Glutamatergic neuron (in vitro differentiated cells): Measurements from ENCODE around the gene GSPT1. TPM values are rescaled to one million over a fixed set of nuclear protein-coding genes. Genes with fewer than 3 reads are reported as not detected.
"Not testable (repeated sequence)": the region's sequence is repeated elsewhere in the genome, so short reads cannot be mapped to it uniquely, and the experiment has no call there.

ENCODE experiments used
- DNase-seq: peaks from one replicate; pipeline ENCODE4 v3.0.0; 2022
- H3K27ac Mint-ChIP-seq: one replicate; pipeline ENCODE4 v1.8.0; 2020; ENCODE audit warnings: mild to moderate bottlenecking, mixed read lengths, inconsistent platforms; ENCODE audit not compliant: unreplicated experiment
- H3K27me3 Mint-ChIP-seq: one replicate; pipeline ENCODE4 v1.8.0; 2020; ENCODE audit warnings: mild to moderate bottlenecking, moderate library complexity, mixed read lengths, inconsistent platforms; ENCODE audit not compliant: unreplicated experiment
- H3K36me3 Mint-ChIP-seq: one replicate; pipeline ENCODE4 v1.8.0; 2020; ENCODE audit warnings: mild to moderate bottlenecking, mixed read lengths, inconsistent platforms; ENCODE audit not compliant: unreplicated experiment
- H3K4me1 Mint-ChIP-seq: one replicate; pipeline ENCODE4 v1.8.0; 2020; ENCODE audit warnings: mild to moderate bottlenecking, low read depth, mixed read lengths, inconsistent platforms; ENCODE audit not compliant: unreplicated experiment
- H3K4me3 Mint-ChIP-seq: one replicate; pipeline ENCODE4 v1.8.0; 2020; ENCODE audit warnings: mild to moderate bottlenecking, mixed read lengths, inconsistent platforms; ENCODE audit not compliant: unreplicated experiment
- H3K9me3 Mint-ChIP-seq: one replicate; pipeline ENCODE4 v1.8.0; 2020; ENCODE audit warnings: mild to moderate bottlenecking, moderate library complexity, mixed read lengths, inconsistent platforms; ENCODE audit not compliant: unreplicated experiment
- total RNA-seq: library from RNA; stranded (reverse); fragmentation: NEBNext Ultra II Directional; extraction: Animal tissue kit (Norgen Biotek cat#: 25700); gene quantifications from one replicate; pipeline ENCODE4 v1.2.1, GENCODE V29; 2021; ENCODE audit not compliant: unreplicated experiment
- TF ChIP-seq, protein P1 (sequence below): fragments of 200-600 bp; sonication (generic); IDR thresholded peaks from one replicate; pipeline ENCODE4 v1.5.0; 2021; ENCODE audit not compliant: partially characterized antibody, unreplicated experiment

The GSPT1 gene
- total RNA-seq, 1 donor from 2014 or later, result 117 TPM

DNA sequence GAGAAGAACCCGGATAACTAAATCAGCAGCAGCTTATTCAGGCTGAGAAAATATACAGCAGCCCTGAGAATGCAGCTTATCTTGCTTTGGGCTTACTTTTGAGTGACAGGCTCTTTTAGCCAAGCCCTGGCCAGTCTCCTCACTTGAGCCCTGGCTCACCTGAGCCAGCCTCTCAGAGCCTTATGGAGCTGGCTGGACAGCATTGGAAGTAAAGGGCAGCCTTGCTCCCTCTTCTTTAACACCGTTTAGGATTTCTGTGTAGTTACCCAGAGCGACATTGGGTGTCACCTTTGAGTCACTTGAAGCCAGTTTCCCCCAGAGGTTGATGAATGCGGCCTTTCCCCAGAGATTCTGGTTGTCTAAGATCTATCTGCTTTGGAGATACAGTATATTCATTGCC lies 33.8 kb upstream of the GSPT1 start:
- Mint-ChIP-seq H3K4me1 (no peaks in the 10 kb centered on the region), H3K27me3 (no peaks in the 10 kb centered on the region), H3K4me3 (no peak overlapping the region), H3K9me3 (no peaks in the 10 kb centered on the region), H3K36me3 (no peaks in the 10 kb centered on the region), H3K27ac (no peak overlapping the region)
- TF ChIP-seq, protein P1, sequence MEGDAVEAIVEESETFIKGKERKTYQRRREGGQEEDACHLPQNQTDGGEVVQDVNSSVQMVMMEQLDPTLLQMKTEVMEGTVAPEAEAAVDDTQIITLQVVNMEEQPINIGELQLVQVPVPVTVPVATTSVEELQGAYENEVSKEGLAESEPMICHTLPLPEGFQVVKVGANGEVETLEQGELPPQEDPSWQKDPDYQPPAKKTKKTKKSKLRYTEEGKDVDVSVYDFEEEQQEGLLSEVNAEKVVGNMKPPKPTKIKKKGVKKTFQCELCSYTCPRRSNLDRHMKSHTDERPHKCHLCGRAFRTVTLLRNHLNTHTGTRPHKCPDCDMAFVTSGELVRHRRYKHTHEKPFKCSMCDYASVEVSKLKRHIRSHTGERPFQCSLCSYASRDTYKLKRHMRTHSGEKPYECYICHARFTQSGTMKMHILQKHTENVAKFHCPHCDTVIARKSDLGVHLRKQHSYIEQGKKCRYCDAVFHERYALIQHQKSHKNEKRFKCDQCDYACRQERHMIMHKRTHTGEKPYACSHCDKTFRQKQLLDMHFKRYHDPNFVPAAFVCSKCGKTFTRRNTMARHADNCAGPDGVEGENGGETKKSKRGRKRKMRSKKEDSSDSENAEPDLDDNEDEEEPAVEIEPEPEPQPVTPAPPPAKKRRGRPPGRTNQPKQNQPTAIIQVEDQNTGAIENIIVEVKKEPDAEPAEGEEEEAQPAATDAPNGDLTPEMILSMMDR, result no peak
- no peak for DNase-seq

DNA sequence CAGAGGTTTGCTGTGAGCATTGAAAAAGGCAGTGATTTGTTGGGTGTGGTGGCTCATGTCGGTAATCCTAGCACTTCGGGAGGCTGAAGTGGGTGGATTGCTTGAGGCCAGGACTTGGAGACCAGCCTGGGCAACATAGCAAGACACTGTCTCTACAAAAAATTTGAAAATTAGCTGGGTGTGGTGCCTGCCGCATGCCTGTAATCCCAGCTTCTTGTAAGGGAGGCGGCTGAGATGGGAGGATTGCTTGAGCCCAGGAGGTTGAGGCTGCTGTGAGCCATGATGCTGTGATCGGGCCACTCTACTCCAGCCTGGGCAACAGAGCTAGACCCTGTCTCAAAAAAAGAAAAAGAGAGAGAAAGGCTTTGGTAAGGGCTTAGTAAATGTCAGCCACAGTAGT lies 33.1 kb upstream of the GSPT1 start:
- Mint-ChIP-seq H3K4me1 (no peaks in the 10 kb centered on the region), H3K4me3 (no peak overlapping the region)
- TF ChIP-seq, protein P1, result no peak

GRCh38 chr16:11946433-11946832 lies 30.7 kb upstream of the GSPT1 start:
- TF ChIP-seq, protein P1, result no peak
- Mint-ChIP-seq H3K36me3 (no peaks in the 10 kb centered on the region), H3K27ac (no peak overlapping the region), H3K4me1 (no peaks in the 10 kb centered on the region), H3K27me3 (no peaks in the 10 kb centered on the region), H3K9me3 (no peaks in the 10 kb centered on the region), H3K4me3 (no peak overlapping the region)
- no peak for DNase-seq

More for the DNA sequence above, 33.1 kb upstream of the GSPT1 start:
- no peaks in the 10 kb centered on the region for H3K9me3 Mint-ChIP-seq
- no peak for DNase-seq
- H3K36me3 Mint-ChIP-seq, result no peaks in the 10 kb centered on the region
- H3K27ac Mint-ChIP-seq, result no peak overlapping the region
- H3K27me3 Mint-ChIP-seq, result no peaks in the 10 kb centered on the region

GRCh38 chr16:11941945-11942344 lies 26.2 kb upstream of the GSPT1 start, which contains the start of gene NPIPB2:
NPIPB2 (minus strand) TSS chr16:11942045; CDS start chr16:11942045, 0 bp downstream.
- not testable (repeated sequence) for H3K36me3 Mint-ChIP-seq, DNase-seq, H3K27ac Mint-ChIP-seq, H3K4me3 Mint-ChIP-seq, H3K27me3 Mint-ChIP-seq, H3K9me3 Mint-ChIP-seq, H3K4me1 Mint-ChIP-seq

- H3K9me3 Mint-ChIP-seq, H3K4me1 Mint-ChIP-seq, H3K36me3 Mint-ChIP-seq, H3K27ac Mint-ChIP-seq, H3K4me3 Mint-ChIP-seq, H3K27me3 Mint-ChIP-seq, DNase-seq: not testable (repeated sequence)
Observed at GRCh38 chr16:11927350-11927749, 11.6 kb upstream of the GSPT1 start.

GRCh38 chr16:11924046-11924445 lies 8.3 kb upstream of the GSPT1 start:
- H3K4me3 Mint-ChIP-seq, H3K27ac Mint-ChIP-seq, H3K27me3 Mint-ChIP-seq, DNase-seq, H3K9me3 Mint-ChIP-seq, H3K36me3 Mint-ChIP-seq, H3K4me1 Mint-ChIP-seq: not testable (repeated sequence)
